Panc1 (cell line): Measurements from ENCODE around the gene GLB1L. TPM values are rescaled to one million over a fixed set of nuclear protein-coding genes. Genes with fewer than 3 reads are reported as not detected.

Experiments used
- ATAC-seq: fragments of 200-7000 bp; cut with Tn5 transposase; 2 replicates; pipeline ENCODE4 v1.9.1; 2020; ENCODE audit warnings: mild to moderate bottlenecking, moderate library complexity
- BruUV-seq: library from RNA; stranded (reverse); fragments of 400-500 nt; replicated peaks from 2 replicates; lab custom pipeline; 2021; lab: Mats Ljungman, UMichigan
- CTCF ChIA-PET: fragments of 300-600 bp; sonication (Branson Sonifier 250); formaldehyde crosslinking; loops from one replicate; lab custom pipeline; 2022; ENCODE audit warnings: antibody characterized with exemption; lab: Charles Lee
- POLR2A ChIA-PET: fragments of 300-600 bp; sonication (Branson Sonifier 250); formaldehyde crosslinking; loops from one replicate; lab custom pipeline; 2022; ENCODE audit warnings: antibody characterized with exemption; lab: Charles Lee
- DNase-seq: peaks from one replicate; pipeline ENCODE4 v3.0.0-alpha.2; 2010; ENCODE audit warnings: low read depth, low spot score
- H3K27ac ChIP-seq: 2 replicates; pipeline ENCODE4 v1.5.1; 2011; ENCODE audit warnings: mild to moderate bottlenecking, low read length, inconsistent platforms
- H3K27me3 ChIP-seq: fragments of 200-500 bp; sonication (Bioruptor generic); 2 replicates; pipeline ENCODE4 v1.6.0; 2014; ENCODE audit warnings: low read length, inconsistent platforms; ENCODE audit not compliant: control insufficient read depth, insufficient read depth
- H3K36me3 ChIP-seq: fragments of 200-500 bp; sonication (Bioruptor generic); 2 replicates; pipeline ENCODE4 v1.5.1; 2014; ENCODE audit warnings: inconsistent platforms, mild to moderate bottlenecking, low read length, moderate library complexity; ENCODE audit not compliant: control insufficient read depth, insufficient read depth
- H3K4me1 ChIP-seq: 2 replicates; pipeline ENCODE4 v1.5.1; 2011; ENCODE audit warnings: inconsistent platforms, mild to moderate bottlenecking, low read length, moderate library complexity; ENCODE audit not compliant: control insufficient read depth, insufficient read depth
- H3K4me3 ChIP-seq, 2 experiments: 2 replicates each; pipeline ENCODE4 v1.5.1; 2011 to 2012; ENCODE audit warnings: low read depth in 2 of 2, low read length in 2 of 2, mild to moderate bottlenecking in 2 of 2, inconsistent platforms in 1 of 2, moderate library complexity in 1 of 2
- H3K9me3 ChIP-seq: fragments of 200-500 bp; sonication (Bioruptor generic); 2 replicates; pipeline ENCODE4 v1.5.1; 2014; ENCODE audit warnings: low read depth, mild to moderate bottlenecking, inconsistent platforms, low read length, moderate library complexity; ENCODE audit not compliant: control insufficient read depth, insufficient read depth
- CTCF ChIP-seq: fragments of 450-650 bp; IDR thresholded peaks from 2 replicates; pipeline ENCODE4 v1.5.1; 2017; ENCODE audit warnings: mild to moderate bottlenecking
- POLR2AphosphoS5 ChIP-seq: IDR thresholded peaks from 2 replicates; pipeline ENCODE4 v1.6.1; 2012; ENCODE audit warnings: mild to moderate bottlenecking, low read depth, low read length, moderate library complexity
- REST ChIP-seq, 2 experiments: IDR thresholded peaks; 2 replicates each; pipeline ENCODE4 v1.6.1; 2011 to 2012; ENCODE audit warnings: low read depth in 2 of 2, control low read depth in 1 of 2, low read length in 1 of 2, mild to moderate bottlenecking in 1 of 2, moderate library complexity in 1 of 2; ENCODE audit not compliant: insufficient read depth in 1 of 2
- SIN3A ChIP-seq: IDR thresholded peaks from 2 replicates; pipeline ENCODE4 v1.6.1; 2012; ENCODE audit warnings: low read depth, mild to moderate bottlenecking, low read length, moderate library complexity, borderline replicate concordance; ENCODE audit not compliant: insufficient read depth
- TCF7L2 ChIP-seq: IDR thresholded peaks from 2 replicates; pipeline ENCODE4 v1.6.1; 2011; ENCODE audit warnings: mild to moderate bottlenecking, low read depth, low read length, inconsistent platforms
- in situ Hi-C: cut with HindIII; loops from 2 replicates; pipeline ENCODE4 v1.10.0; 2016; ENCODE audit warnings: low sequenced_read_pairs, low pct_unique_long_range_greater_than_20kb
- intact Hi-C: fragments of 100-400 bp; cut with micrococcal nuclease; formaldehyde crosslinking; loops from one replicate; pipeline ENCODE4 v1.10.0; 2022; ENCODE audit not compliant: unreplicated experiment
- total RNA-seq: library from RNA; stranded (reverse); gene quantifications from one replicate; pipeline ENCODE4 v1.2.1, GENCODE V29; 2021; ENCODE audit not compliant: unreplicated experiment

The GLB1L gene
- total RNA-seq, 1 experiment from 2014 or later = 8.1 TPM

- CTCF ChIA-PET = interaction anchor here (0.6 kb wide), 1 partner anchor 503 kb away, joined by 4 read pairs; no protein-coding TSS in a partner anchor
- in situ Hi-C loops (no loop called here), intact Hi-C loops (no loop called here)
- ATAC-seq = no peak
- Histone ChIP-seq H3K27ac (no peak overlapping the region), H3K4me1 (no peaks in the 10 kb centered on the region), H3K4me3 (no peak overlapping the region), H3K9me3 (no peaks in the 10 kb centered on the region), H3K27me3 (no peaks in the 10 kb centered on the region), H3K36me3 (peaks cover 10% of the 10 kb centered on the region; the same call in 1 of the 2 replicates)
- TF ChIP-seq CTCF = no peak
- TF ChIP-seq SIN3A = no peak
- TF ChIP-seq POLR2AphosphoS5 = no peak
- no peak for TF ChIP-seq TCF7L2
- no peak for TF ChIP-seq REST (IDR thresholded peaks at IDR 0.05; ENCODE audit: insufficient read depth in 1 of 2, low read depth in 2 of 2, low read length in 1 of 2)
- DNase-seq = no peak
- BruUV-seq = no TSS peak
- POLR2A ChIA-PET = no interaction called here
These were observed 10.9 kb downstream of the GLB1L start for GRCh38 chr2:219234331-219234730.

GRCh38 chr2:219230059-219230540 is 15.1 kb downstream of the GLB1L start:
- in situ Hi-C loops = no loop called here
- Histone ChIP-seq H3K27me3 (no peaks in the 10 kb centered on the region), H3K9me3 (no peaks in the 10 kb centered on the region), H3K36me3 (peaks cover 8% of the 10 kb centered on the region; the same call in 1 of the 2 replicates), H3K4me3 (peak overlapping the region; percentile 98 to 99), H3K4me1 (peaks cover 8% of the 10 kb centered on the region), H3K27ac (peak overlapping the region; percentile 90)
- ATAC-seq (peak; percentile 15), DNase-seq (no peak)
- intact Hi-C loops = no loop called here
- BruUV-seq = TSS peak; percentile 70
- ChIA-PET POLR2A (interaction anchor here (2.1 kb wide), 1 partner anchor 15 kb away, joined by 11 read pairs; the partner anchor contains the start of genes GLB1L and STK16), CTCF (interaction anchor here (0.6 kb wide), 1 partner anchor 194 kb away, joined by 3 read pairs; no protein-coding TSS in a partner anchor)
- TF ChIP-seq REST (IDR thresholded peaks at IDR 0.05; ENCODE audit: insufficient read depth in 1 of 2, low read depth in 2 of 2, low read length in 1 of 2) (no peak), CTCF (no peak), POLR2AphosphoS5 (no peak)
